Nephron (organoid): ENCODE results near the gene EIF4E3.
A peak's percentile ranks its signal among the peaks of the same experiment; 100 is the strongest.

Experiments
- H3K27ac Mint-ChIP-seq, 3 experiments: 2 replicates each; pipeline ENCODE4 v1.8.0; 2020; ENCODE audit warnings: mixed read lengths in 3 of 3, mild to moderate bottlenecking in 2 of 3, moderate library complexity in 1 of 3
- H3K27me3 Mint-ChIP-seq: 2 replicates; pipeline ENCODE4 v1.8.0; 2021; ENCODE audit warnings: low read depth, mild to moderate bottlenecking, moderate library complexity, mixed read lengths
- H3K36me3 Mint-ChIP-seq: 2 replicates; pipeline ENCODE4 v1.8.0; 2020; ENCODE audit warnings: low read depth, mixed read lengths
- H3K4me1 Mint-ChIP-seq: 2 replicates; pipeline ENCODE4 v1.8.0; 2020; ENCODE audit warnings: mixed read lengths
- H3K4me3 Mint-ChIP-seq, 3 experiments: 2 replicates each; pipeline ENCODE4 v1.8.0; 2020; ENCODE audit warnings: mild to moderate bottlenecking in 3 of 3, mixed read lengths in 3 of 3, moderate library complexity in 2 of 3
- H3K9me3 Mint-ChIP-seq: 2 replicates; pipeline ENCODE4 v1.8.0; 2020; ENCODE audit warnings: mixed read lengths
- TF ChIP-seq, protein P1 (sequence below), 3 experiments: fragments of 200-600 bp; sonication (generic); IDR thresholded peaks; one replicate each; pipeline ENCODE4 v1.5.0; 2021; ENCODE audit warnings: antibody characterized with exemption in 3 of 3; ENCODE audit not compliant: unreplicated experiment in 3 of 3

EIF4E3 gene

DNA sequence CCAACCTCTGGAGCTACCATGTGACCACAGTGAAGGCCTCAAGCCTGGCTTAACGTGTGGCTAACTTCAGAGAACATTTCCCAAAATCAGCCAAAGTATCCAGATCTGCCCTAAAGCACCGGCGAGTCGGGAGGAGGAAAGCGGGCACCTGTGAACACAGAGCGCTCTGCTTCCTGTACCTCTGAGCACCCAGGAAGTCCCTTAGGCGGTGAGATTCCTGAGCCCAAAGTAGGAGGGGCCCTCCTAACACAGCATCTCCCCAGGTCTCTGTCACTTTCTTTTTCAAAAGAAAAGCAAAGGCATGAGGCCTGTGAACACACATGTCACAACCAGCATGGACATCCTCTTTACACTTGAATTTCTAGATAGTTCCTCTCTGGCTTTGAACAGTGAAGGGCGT, 944 bp upstream of the EIF4E3 start:
- H3K9me3 Mint-ChIP-seq, result no peaks in the 10 kb centered on the region
- H3K27me3 Mint-ChIP-seq, result peaks cover 48% of the 10 kb centered on the region

DNA sequence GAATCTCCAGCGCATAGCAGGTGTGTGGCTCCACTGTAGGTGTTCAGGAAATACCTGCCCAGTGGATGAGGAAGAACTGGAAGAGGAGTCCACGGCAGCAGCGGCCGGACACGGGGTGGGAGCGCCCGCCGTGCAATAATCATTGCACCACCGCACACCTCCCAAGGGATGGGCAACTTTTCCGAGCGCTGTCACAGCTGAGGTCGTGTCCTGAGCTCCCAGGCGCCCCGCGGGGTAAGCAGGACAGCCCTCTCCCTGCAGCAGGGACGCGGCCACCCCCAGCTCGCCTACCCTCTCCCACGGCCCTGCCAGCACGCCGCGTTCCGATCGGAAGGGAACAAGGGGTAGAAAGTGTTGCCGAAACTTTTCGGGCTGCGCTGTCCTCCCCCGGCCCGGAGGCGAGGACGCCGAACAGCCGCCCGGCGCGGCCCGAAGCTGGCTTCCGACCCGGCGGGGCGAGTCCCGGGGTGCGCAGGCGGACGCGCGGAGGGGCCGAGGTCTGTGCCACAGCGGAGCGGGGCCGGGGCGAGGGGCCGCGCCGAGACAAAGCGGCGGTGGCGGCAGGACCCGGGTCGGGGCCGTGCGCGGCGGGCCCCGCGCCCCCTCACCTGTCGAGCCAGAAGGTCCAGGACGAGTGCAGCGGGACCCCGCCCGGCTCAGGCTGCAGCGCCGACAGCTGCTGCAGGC, 475 bp downstream of the EIF4E3 start:
- Mint-ChIP-seq H3K4me1 (peaks cover 14% of the 10 kb centered on the region), H3K27ac (peak overlapping the region; percentile 6 to 81 (median 25)), H3K9me3 (no peaks in the 10 kb centered on the region), H3K27me3 (peaks cover 50% of the 10 kb centered on the region), H3K36me3 (no peaks in the 10 kb centered on the region), H3K4me3 (peak overlapping the region; percentile 84 to 94 (median 85))
- TF ChIP-seq, protein P1, sequence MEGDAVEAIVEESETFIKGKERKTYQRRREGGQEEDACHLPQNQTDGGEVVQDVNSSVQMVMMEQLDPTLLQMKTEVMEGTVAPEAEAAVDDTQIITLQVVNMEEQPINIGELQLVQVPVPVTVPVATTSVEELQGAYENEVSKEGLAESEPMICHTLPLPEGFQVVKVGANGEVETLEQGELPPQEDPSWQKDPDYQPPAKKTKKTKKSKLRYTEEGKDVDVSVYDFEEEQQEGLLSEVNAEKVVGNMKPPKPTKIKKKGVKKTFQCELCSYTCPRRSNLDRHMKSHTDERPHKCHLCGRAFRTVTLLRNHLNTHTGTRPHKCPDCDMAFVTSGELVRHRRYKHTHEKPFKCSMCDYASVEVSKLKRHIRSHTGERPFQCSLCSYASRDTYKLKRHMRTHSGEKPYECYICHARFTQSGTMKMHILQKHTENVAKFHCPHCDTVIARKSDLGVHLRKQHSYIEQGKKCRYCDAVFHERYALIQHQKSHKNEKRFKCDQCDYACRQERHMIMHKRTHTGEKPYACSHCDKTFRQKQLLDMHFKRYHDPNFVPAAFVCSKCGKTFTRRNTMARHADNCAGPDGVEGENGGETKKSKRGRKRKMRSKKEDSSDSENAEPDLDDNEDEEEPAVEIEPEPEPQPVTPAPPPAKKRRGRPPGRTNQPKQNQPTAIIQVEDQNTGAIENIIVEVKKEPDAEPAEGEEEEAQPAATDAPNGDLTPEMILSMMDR (IDR thresholded peaks at IDR 0.05; ENCODE audit: unreplicated experiment in 3 of 3), result no peak

More for the DNA sequence above, 944 bp upstream of the EIF4E3 start:
- H3K36me3 Mint-ChIP-seq, result no peaks in the 10 kb centered on the region
- H3K4me1 Mint-ChIP-seq, result peaks cover 14% of the 10 kb centered on the region
- TF ChIP-seq, protein P1 (IDR thresholded peaks at IDR 0.05; ENCODE audit: unreplicated experiment in 3 of 3), result no peak
- peak overlapping the region; percentile 80 to 86 (median 83) for H3K4me3 Mint-ChIP-seq
- peak overlapping the region in 1 of 3 experiments; percentile 37 for H3K27ac Mint-ChIP-seq

DNA sequence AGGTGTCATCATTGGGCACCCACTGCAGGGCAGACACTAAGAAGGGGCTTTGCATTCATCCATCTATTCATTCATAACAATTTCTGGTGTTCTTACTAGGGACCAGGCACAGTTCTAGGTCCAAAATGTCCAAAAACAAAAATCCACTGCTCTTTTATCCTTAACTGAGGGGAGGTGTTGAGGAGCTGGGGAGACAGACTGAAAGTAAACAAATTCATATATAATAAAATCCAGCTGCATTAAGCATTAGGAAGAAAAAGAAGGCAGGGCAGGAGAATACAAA, 1.1 kb downstream of the EIF4E3 start:
- H3K27ac Mint-ChIP-seq, result peak overlapping the region; percentile 6 to 81 (median 25)
- H3K27me3 Mint-ChIP-seq, result peaks cover 53% of the 10 kb centered on the region
- no peaks in the 10 kb centered on the region for H3K36me3 Mint-ChIP-seq
- TF ChIP-seq, protein P1 (IDR thresholded peaks at IDR 0.05; ENCODE audit: unreplicated experiment in 3 of 3), result no peak
- peak overlapping the region; percentile 84 to 94 (median 85) for H3K4me3 Mint-ChIP-seq
- no peaks in the 10 kb centered on the region for H3K9me3 Mint-ChIP-seq
- H3K4me1 Mint-ChIP-seq, result peaks cover 14% of the 10 kb centered on the region

DNA sequence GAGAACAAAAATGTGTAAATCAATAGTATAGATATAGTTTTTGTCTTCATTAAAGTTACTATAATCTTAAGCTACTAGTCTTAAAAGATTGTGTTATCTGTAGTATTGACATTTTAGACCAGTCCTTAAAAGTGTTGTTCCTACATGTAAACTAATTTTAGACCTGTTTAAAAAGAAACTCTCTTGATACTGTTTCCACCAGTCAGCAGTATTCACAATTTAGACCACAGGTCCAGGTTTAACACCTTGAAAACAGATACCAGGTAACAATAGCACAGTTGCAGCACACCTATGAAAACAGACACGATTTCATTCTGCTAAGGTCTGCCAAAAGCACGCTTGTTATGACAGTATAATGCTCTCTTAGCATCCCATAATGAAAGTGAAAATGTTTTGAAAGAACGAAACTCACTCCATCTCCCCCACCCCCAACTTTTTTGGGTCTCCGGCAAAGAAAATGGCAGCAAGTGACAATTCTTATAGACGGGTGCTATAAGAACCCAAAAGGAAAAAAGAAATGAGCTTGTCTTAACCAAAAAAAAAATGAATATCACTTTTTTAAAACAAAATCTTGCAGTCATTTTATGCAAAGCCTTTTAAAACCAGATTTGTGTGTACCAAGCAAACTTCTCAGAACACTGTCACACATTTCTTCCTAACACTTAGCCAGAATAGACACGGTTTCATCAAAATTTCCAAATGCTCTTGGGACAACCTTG, 1.6 kb downstream of the EIF4E3 start:
- peaks cover 53% of the 10 kb centered on the region for H3K27me3 Mint-ChIP-seq
- no peaks in the 10 kb centered on the region for H3K9me3 Mint-ChIP-seq
- peak overlapping the region in 1 of 3 experiments; percentile 25 for H3K27ac Mint-ChIP-seq
- TF ChIP-seq, protein P1 (IDR thresholded peaks at IDR 0.05; ENCODE audit: unreplicated experiment in 3 of 3), result no peak
- H3K4me1 Mint-ChIP-seq, result peaks cover 14% of the 10 kb centered on the region
- no peaks in the 10 kb centered on the region for H3K36me3 Mint-ChIP-seq
- H3K4me3 Mint-ChIP-seq, result peak overlapping the region; percentile 84 to 94 (median 85)

DNA sequence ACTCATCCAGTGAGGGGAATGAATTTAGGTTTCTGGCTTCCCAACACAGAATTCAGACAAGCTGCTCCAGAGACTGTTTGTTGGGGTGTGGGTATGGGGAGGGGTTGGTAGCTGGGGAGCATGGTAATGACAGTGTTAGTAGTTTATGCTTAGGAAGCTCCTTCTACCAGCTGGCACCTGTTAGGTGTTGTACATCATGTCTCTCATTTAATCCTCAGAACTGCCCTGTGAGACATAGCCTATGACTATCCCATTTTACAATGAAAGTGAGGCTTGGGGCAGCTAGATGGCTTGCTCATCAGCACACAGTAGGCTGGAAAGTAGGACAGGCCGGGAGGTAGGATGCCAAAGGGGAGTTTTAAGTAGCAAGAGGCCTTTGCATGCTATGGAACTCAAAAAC, 2.5 kb downstream of the EIF4E3 start:
- H3K27ac Mint-ChIP-seq, result no peak overlapping the region
- TF ChIP-seq, protein P1 (IDR thresholded peaks at IDR 0.05; ENCODE audit: unreplicated experiment in 3 of 3), result no peak
- H3K4me3 Mint-ChIP-seq, result peak overlapping the region; percentile 31 to 68 (median 44)
- peaks cover 48% of the 10 kb centered on the region for H3K27me3 Mint-ChIP-seq
- no peaks in the 10 kb centered on the region for H3K36me3 Mint-ChIP-seq
- H3K9me3 Mint-ChIP-seq, result no peaks in the 10 kb centered on the region
- peaks cover 14% of the 10 kb centered on the region for H3K4me1 Mint-ChIP-seq
